OCI-LY7 (cell line): Measurements from ENCODE around the gene ERCC6L.

Experiments
- CTCF ChIP-seq: fragments of 200-600 bp; sonication (generic); conservative IDR thresholded peaks from 2 replicates; pipeline ENCODE4 v1.5.1; 2014; ENCODE audit warnings: mild to moderate bottlenecking, antibody characterized with exemption, low read length, moderate library complexity, mixed read lengths
- EZH2phosphoT487 ChIP-seq: fragments of 200-600 bp; sonication (generic); IDR thresholded peaks from 2 replicates; pipeline ENCODE4 v1.6.1; 2018; ENCODE audit warnings: low read depth, borderline replicate concordance, mild to moderate bottlenecking, mixed run types, antibody characterized with exemption, low read length, moderate library complexity, mixed read lengths

DNA sequence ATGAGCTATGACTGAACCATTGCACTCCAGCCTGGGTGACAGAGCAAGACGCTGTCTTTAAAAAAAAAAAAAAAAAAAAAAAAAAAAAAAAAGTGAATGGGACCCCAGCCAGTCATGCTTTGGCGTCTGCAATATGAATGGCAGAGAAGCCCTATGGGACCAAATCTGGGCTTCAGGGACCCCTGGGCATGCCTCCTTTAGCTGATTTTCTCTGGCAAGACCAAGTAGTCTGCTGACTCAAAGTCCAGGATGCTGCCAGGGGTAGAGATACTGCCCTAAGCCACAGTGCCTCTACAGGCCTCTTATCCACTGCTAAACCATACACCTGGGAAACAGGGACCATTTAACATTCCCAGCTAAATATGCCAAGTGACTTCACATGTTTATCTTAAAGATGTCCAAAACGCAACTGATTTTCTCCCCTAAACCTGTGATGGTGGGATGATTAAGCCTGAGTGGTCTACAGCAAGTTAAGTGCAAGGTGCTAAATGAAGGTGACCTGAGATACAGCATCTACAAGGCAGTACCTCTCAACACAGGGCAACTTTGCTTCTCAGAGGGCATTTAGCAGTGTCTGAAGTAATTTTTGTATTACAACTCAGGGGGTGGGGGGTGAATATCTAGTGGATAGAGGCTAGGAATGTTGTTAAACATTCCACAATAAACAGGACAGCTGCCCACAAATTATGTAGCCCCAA lies 32.4 kb upstream of the ERCC6L start:
- TF ChIP-seq EZH2phosphoT487 (no peak), CTCF (no peak)
